OCI-LY7 (cell line): ENCODE measurements around the gene HPCAL4. TPM values are rescaled to one million over a fixed set of nuclear protein-coding genes. Genes with fewer than 3 reads are reported as not detected.

Source experiments
- BruUV-seq: library from RNA; stranded (reverse); fragments of 400-500 nt; replicated peaks from 2 replicates; lab custom pipeline; 2021; lab: Mats Ljungman, UMichigan
- CTCF ChIA-PET: fragments of 300-600 bp; sonication (Branson Sonifier 250); formaldehyde crosslinking; loops from one replicate; lab custom pipeline; 2022; ENCODE audit warnings: antibody characterized with exemption; ENCODE audit not compliant: unreplicated experiment; lab: Charles Lee
- POLR2A ChIA-PET: fragments of 300-600 bp; sonication (Branson Sonifier 250); formaldehyde crosslinking; loops from one replicate; lab custom pipeline; 2022; ENCODE audit warnings: antibody characterized with exemption; lab: Charles Lee
- DNase-seq: peaks from one replicate; pipeline ENCODE4 v3.0.0-alpha.2; 2015; ENCODE audit warnings: low spot score
- H2AFZ ChIP-seq: fragments of 200-600 bp; sonication (generic), shearing (Covaris generic); 2 replicates; pipeline ENCODE4 v1.6.1; 2014; ENCODE audit warnings: mild to moderate bottlenecking, antibody characterized with exemption, low read length, moderate library complexity
- H3K27ac ChIP-seq: fragments of 200-600 bp; sonication (generic); 2 replicates; pipeline ENCODE4 v1.5.1; 2014; ENCODE audit warnings: mixed run types, low read depth, mild to moderate bottlenecking, moderate library complexity, low read length, inconsistent platforms; ENCODE audit not compliant: poor library complexity, severe bottlenecking
- H3K36me3 ChIP-seq: fragments of 200-600 bp; sonication (generic); 2 replicates; pipeline ENCODE4 v1.6.1; 2014; ENCODE audit warnings: mild to moderate bottlenecking, antibody characterized with exemption, low read length, moderate library complexity, mixed read lengths; ENCODE audit not compliant: insufficient read depth
- H3K4me1 ChIP-seq: fragments of 200-600 bp; sonication (generic); 2 replicates; pipeline ENCODE4 v1.5.1; 2014; ENCODE audit warnings: mild to moderate bottlenecking, low read length; ENCODE audit not compliant: insufficient read depth, poor library complexity, severe bottlenecking
- H3K4me2 ChIP-seq: fragments of 200-600 bp; sonication (generic); 2 replicates; pipeline ENCODE4 v1.6.1; 2014; ENCODE audit warnings: mild to moderate bottlenecking, low read length
- H3K4me3 ChIP-seq: fragments of 200-600 bp; sonication (generic); 2 replicates; pipeline ENCODE4 v1.5.1; 2014; ENCODE audit warnings: mild to moderate bottlenecking, low read depth, low read length; ENCODE audit not compliant: poor library complexity, severe bottlenecking
- H3K79me2 ChIP-seq: fragments of 200-600 bp; sonication (generic); 2 replicates; pipeline ENCODE4 v1.6.1; 2016; ENCODE audit warnings: low read depth, mild to moderate bottlenecking, low read length, moderate library complexity, mixed read lengths; ENCODE audit not compliant: insufficient read depth
- H3K9me2 ChIP-seq: fragments of 200-600 bp; sonication (generic); 2 replicates; pipeline ENCODE4 v1.6.1; 2016; ENCODE audit warnings: mild to moderate bottlenecking, low read length, mixed read lengths; ENCODE audit not compliant: insufficient read depth
- H3K9me3 ChIP-seq: fragments of 200-600 bp; sonication (generic); 2 replicates; pipeline ENCODE4 v1.6.1; 2014; ENCODE audit warnings: mild to moderate bottlenecking, mixed run types, low read length, mixed read lengths
- H4K20me1 ChIP-seq: fragments of 200-600 bp; sonication (generic); 2 replicates; pipeline ENCODE4 v1.6.1; 2014; ENCODE audit warnings: mild to moderate bottlenecking, antibody characterized with exemption, low read length, moderate library complexity, mixed read lengths; ENCODE audit not compliant: insufficient read depth
- CTCF ChIP-seq: fragments of 200-600 bp; sonication (generic); conservative IDR thresholded peaks from 2 replicates; pipeline ENCODE4 v1.5.1; 2014; ENCODE audit warnings: mild to moderate bottlenecking, antibody characterized with exemption, low read length, moderate library complexity, mixed read lengths
- EZH2phosphoT487 ChIP-seq: fragments of 200-600 bp; sonication (generic); IDR thresholded peaks from 2 replicates; pipeline ENCODE4 v1.6.1; 2018; ENCODE audit warnings: low read depth, borderline replicate concordance, mild to moderate bottlenecking, mixed run types, antibody characterized with exemption, low read length, moderate library complexity, mixed read lengths
- intact Hi-C: fragments of 100-400 bp; cut with micrococcal nuclease; formaldehyde crosslinking; loops from one replicate; pipeline ENCODE4 v1.10.0; 2022; ENCODE audit not compliant: unreplicated experiment
- total RNA-seq, 2 experiments: library from RNA; depleted of rRNA in 1 of 2; stranded (reverse); fragments of >200 nt in 1 of 2; shearing (Covaris generic) in 1 of 2; gene quantifications; 2 replicates each; pipeline ENCODE4 v1.2.3, GENCODE V29; 2014 to 2022

Gene HPCAL4
- total RNA-seq, 2 experiments from 2014 or later: not detected

GRCh38 chr1:39683591-39684312, 7.5 kb downstream of the HPCAL4 start:
- no peaks in the 10 kb centered on the region for H3K36me3 ChIP-seq
- H3K4me2 ChIP-seq: no peak overlapping the region
- H2AFZ ChIP-seq: no peak overlapping the region
- no peak overlapping the region for H3K4me3 ChIP-seq
- H3K27ac ChIP-seq: no peak overlapping the region
- H3K79me2 ChIP-seq: no peaks in the 10 kb centered on the region
- ChIA-PET POLR2A (interaction anchor here (0.7 kb wide), 1 partner anchor 25 kb away, joined by 4 read pairs; no protein-coding TSS in a partner anchor), CTCF (no interaction called here)
- H3K4me1 ChIP-seq: no peaks in the 10 kb centered on the region
- BruUV-seq: no TSS peak
- no peak for TF ChIP-seq CTCF
- TF ChIP-seq EZH2phosphoT487: no peak
- no peaks in the 10 kb centered on the region for H4K20me1 ChIP-seq
- no peaks in the 10 kb centered on the region for H3K9me2 ChIP-seq
- no peak for DNase-seq
- no peaks in the 10 kb centered on the region for H3K9me3 ChIP-seq
- intact Hi-C loops: no loop called here

GRCh38 chr1:39681999-39682398, 9.2 kb downstream of the HPCAL4 start:
- Histone ChIP-seq H2AFZ (no peak overlapping the region), H3K9me2 (no peaks in the 10 kb centered on the region), H3K4me1 (no peaks in the 10 kb centered on the region), H3K4me3 (no peak overlapping the region), H3K36me3 (no peaks in the 10 kb centered on the region), H3K27ac (no peak overlapping the region), H3K79me2 (no peaks in the 10 kb centered on the region), H3K9me3 (no peaks in the 10 kb centered on the region), H4K20me1 (no peaks in the 10 kb centered on the region), H3K4me2 (no peak overlapping the region)
- intact Hi-C loops: no loop called here
- ChIA-PET POLR2A (interaction anchor here (1.6 kb wide), 1 partner anchor 73 kb away, joined by 3 read pairs; no protein-coding TSS in a partner anchor), CTCF (no interaction called here)
- TF ChIP-seq CTCF (no peak), EZH2phosphoT487 (no peak)
- DNase-seq: no peak
- no TSS peak for BruUV-seq

- no peak overlapping the region for H3K27ac ChIP-seq
- H3K4me2 ChIP-seq: no peak overlapping the region
- ChIA-PET POLR2A (interaction anchor here (0.7 to 1.6 kb wide), 2 partner anchors 13 to 73 kb away, joined by 3 read pairs; no protein-coding TSS in a partner anchor), CTCF (no interaction called here)
- no peaks in the 10 kb centered on the region for H3K9me3 ChIP-seq
- H2AFZ ChIP-seq: no peak overlapping the region
- intact Hi-C loops: no loop called here
- no peak for DNase-seq
- TF ChIP-seq EZH2phosphoT487 (no peak), CTCF (no peak)
- no peak overlapping the region for H3K4me3 ChIP-seq
- no peaks in the 10 kb centered on the region for H3K9me2 ChIP-seq
- no peaks in the 10 kb centered on the region for H4K20me1 ChIP-seq
- no peaks in the 10 kb centered on the region for H3K4me1 ChIP-seq
- H3K36me3 ChIP-seq: no peaks in the 10 kb centered on the region
- H3K79me2 ChIP-seq: no peaks in the 10 kb centered on the region
- BruUV-seq: no TSS peak
Observed at GRCh38 chr1:39681294-39681693, 9.9 kb downstream of the HPCAL4 start.
